WTC11 (cell line): ENCODE results near the gene NUDCD3. TPM values are rescaled to one million over a fixed set of nuclear protein-coding genes. Genes with fewer than 3 reads are reported as not detected.

Source experiments
- ATAC-seq: fragments of 200-7000 bp; cut with Tn5 transposase; 2 replicates; pipeline ENCODE4 v1.10.0; 2021; ENCODE audit warnings: mild to moderate bottlenecking, moderate library complexity
- CTCF ChIA-PET: fragments of 300-600 bp; sonication (Branson Sonifier 250); formaldehyde crosslinking; loops from one replicate; lab custom pipeline; 2021; ENCODE audit warnings: antibody characterized with exemption; lab: Charles Lee
- POLR2A ChIA-PET: fragments of 350-600 bp; sonication (Branson Sonifier 250); formaldehyde crosslinking; loops from one replicate; lab custom pipeline; 2021; ENCODE audit warnings: antibody characterized with exemption; lab: Charles Lee
- DNase-seq: peaks from one replicate; pipeline ENCODE4 v3.0.0; 2021; ENCODE audit warnings: low spot score
- H3K27ac Mint-ChIP-seq: 2 replicates; pipeline ENCODE4 v1.8.0; 2021; ENCODE audit warnings: mixed read lengths
- H3K27me3 Mint-ChIP-seq: 2 replicates; pipeline ENCODE4 v1.8.0; 2021; ENCODE audit warnings: low read depth, mild to moderate bottlenecking, moderate library complexity, mixed read lengths
- H3K36me3 Mint-ChIP-seq: 2 replicates; pipeline ENCODE4 v1.8.0; 2021; ENCODE audit warnings: mixed read lengths
- H3K4me1 Mint-ChIP-seq: 2 replicates; pipeline ENCODE4 v1.8.0; 2022; ENCODE audit warnings: mixed read lengths
- H3K4me3 Mint-ChIP-seq: 2 replicates; pipeline ENCODE4 v1.8.0; 2021; ENCODE audit warnings: mild to moderate bottlenecking, moderate library complexity, mixed read lengths
- H3K9me3 Mint-ChIP-seq: 2 replicates; pipeline ENCODE4 v1.8.0; 2021; ENCODE audit warnings: mixed read lengths
- ATF2 ChIP-seq: sonication (generic); formaldehyde crosslinking; IDR thresholded peaks from 2 replicates; pipeline ENCODE4 v1.8.1; 2022; ENCODE audit warnings: low read depth, missing genetic modification reagents, borderline replicate concordance
- ATF6 ChIP-seq: sonication (generic); formaldehyde crosslinking; IDR thresholded peaks from 2 replicates; pipeline ENCODE4 v1.8.1; 2023; ENCODE audit warnings: mild to moderate bottlenecking, missing genetic modification reagents
- CBFB ChIP-seq: sonication (generic); formaldehyde crosslinking; IDR thresholded peaks from 2 replicates; pipeline ENCODE4 v1.8.1; 2022; ENCODE audit warnings: mild to moderate bottlenecking, low read depth, missing genetic modification reagents
- CTCF ChIP-seq: fragments of 200-600 bp; IDR thresholded peaks from 2 replicates; pipeline ENCODE4 v1.8.0; 2022; ENCODE audit warnings: antibody characterized with exemption
- E2F5 ChIP-seq: sonication (generic); formaldehyde crosslinking; IDR thresholded peaks from 2 replicates; pipeline ENCODE4 v1.8.1; 2022; ENCODE audit warnings: mild to moderate bottlenecking, moderate library complexity, missing genetic modification reagents
- FOXJ3 ChIP-seq: sonication (generic); formaldehyde crosslinking; IDR thresholded peaks from 2 replicates; pipeline ENCODE4 v1.9.0; 2021; ENCODE audit warnings: missing genetic modification reagents, mild to moderate bottlenecking, borderline replicate concordance
- HMGA2 ChIP-seq: fragments of 250-450 bp; sonication (Bioruptor Pico); IDR thresholded peaks from 2 replicates; pipeline ENCODE4 v1.4.0; 2021; ENCODE audit warnings: mild to moderate bottlenecking, moderate library complexity
- IRF1 ChIP-seq: sonication (generic); formaldehyde crosslinking; IDR thresholded peaks from 2 replicates; pipeline ENCODE4 v1.8.0; 2023; ENCODE audit warnings: missing genetic modification reagents
- IRF2 ChIP-seq: sonication (generic); formaldehyde crosslinking; IDR thresholded peaks from 2 replicates; pipeline ENCODE4 v1.8.0; 2022; ENCODE audit warnings: low read depth, missing genetic modification reagents, borderline replicate concordance
- JUN ChIP-seq: sonication (generic); formaldehyde crosslinking; IDR thresholded peaks from 2 replicates; pipeline ENCODE4 v1.8.0; 2023; ENCODE audit warnings: mild to moderate bottlenecking, missing genetic modification reagents
- KAT7 ChIP-seq: sonication (generic); formaldehyde crosslinking; IDR thresholded peaks from 2 replicates; pipeline ENCODE4 v1.8.1; 2023; ENCODE audit warnings: missing genetic modification reagents, mild to moderate bottlenecking, borderline replicate concordance
- MAX ChIP-seq: sonication (generic); formaldehyde crosslinking; IDR thresholded peaks from 2 replicates; pipeline ENCODE4 v1.8.0; 2022; ENCODE audit warnings: mild to moderate bottlenecking, missing genetic modification reagents
- PRRX2 ChIP-seq: fragments of 250-450 bp; sonication (Bioruptor Pico); IDR thresholded peaks from 2 replicates; pipeline ENCODE4 v1.8.0; 2021; ENCODE audit warnings: mild to moderate bottlenecking
- RELA ChIP-seq: sonication (generic); formaldehyde crosslinking; IDR thresholded peaks from 2 replicates; pipeline ENCODE4 v1.8.1; 2022; ENCODE audit warnings: missing genetic modification reagents, mild to moderate bottlenecking, borderline replicate concordance
- TCF7 ChIP-seq: sonication (generic); formaldehyde crosslinking; IDR thresholded peaks from 2 replicates; pipeline ENCODE4 v1.8.0; 2022; ENCODE audit warnings: mild to moderate bottlenecking, low read depth, missing genetic modification reagents, moderate library complexity
- USF1 ChIP-seq: sonication (generic); formaldehyde crosslinking; IDR thresholded peaks from 2 replicates; pipeline ENCODE4 v1.8.0; 2022; ENCODE audit warnings: mild to moderate bottlenecking, missing genetic modification reagents
- ZBTB21 ChIP-seq: sonication (generic); formaldehyde crosslinking; IDR thresholded peaks from 2 replicates; pipeline ENCODE4 v1.8.1; 2023; ENCODE audit warnings: mild to moderate bottlenecking, missing genetic modification reagents, borderline replicate concordance
- ZBTB43 ChIP-seq: sonication (generic); formaldehyde crosslinking; IDR thresholded peaks from 2 replicates; pipeline ENCODE4 v1.8.1; 2023; ENCODE audit warnings: mild to moderate bottlenecking, missing genetic modification reagents
- ZMAT4 ChIP-seq: fragments of 250-450 bp; sonication (Bioruptor Pico); IDR thresholded peaks from 2 replicates; pipeline ENCODE4 v1.9.0; 2021; ENCODE audit warnings: mild to moderate bottlenecking
- ZNF232 ChIP-seq: sonication (generic); formaldehyde crosslinking; IDR thresholded peaks from 2 replicates; pipeline ENCODE4 v1.8.0; 2022; ENCODE audit warnings: mild to moderate bottlenecking, missing genetic modification reagents
- ZNF396 ChIP-seq: fragments of 250-450 bp; sonication (Bioruptor Pico); IDR thresholded peaks from 2 replicates; pipeline ENCODE4 v1.8.0; 2021; ENCODE audit warnings: mild to moderate bottlenecking, moderate library complexity, borderline replicate concordance
- ZNF416 ChIP-seq: fragments of 250-450 bp; sonication (Bioruptor Pico); IDR thresholded peaks from 2 replicates; pipeline ENCODE4 v1.9.0; 2021; ENCODE audit warnings: mild to moderate bottlenecking, inconsistent platforms
- ZNF671 ChIP-seq: fragments of 250-450 bp; sonication (Bioruptor Pico); IDR thresholded peaks from 2 replicates; pipeline ENCODE4 v1.8.0; 2021; ENCODE audit warnings: mild to moderate bottlenecking
- total RNA-seq: library from RNA; stranded (reverse); gene quantifications from 3 replicates; pipeline ENCODE4 v1.2.3, GENCODE V29; 2021

NUDCD3 gene
- total RNA-seq, 1 experiment from 2014 or later, result 71.8 TPM

- Mint-ChIP-seq H3K4me3 (no peak overlapping the region), H3K9me3 (no peaks in the 10 kb centered on the region), H3K36me3 (peaks cover 31% of the 10 kb centered on the region), H3K27me3 (no peaks in the 10 kb centered on the region), H3K4me1 (no peaks in the 10 kb centered on the region), H3K27ac (no peak overlapping the region)
- CTCF ChIA-PET, result interaction anchor here (0.7 kb wide), 1 partner anchor 95 kb away, joined by 3 read pairs; no protein-coding TSS in a partner anchor
- DNase-seq, result no peak
- POLR2A ChIA-PET, result no interaction called here
- ATAC-seq, result no peak
- no peak for TF ChIP-seq ZBTB43
- TF ChIP-seq HMGA2 (CRISPR knock-in tag), result no peak
- no peak for TF ChIP-seq ZNF416 (CRISPR knock-in tag)
- no peak for TF ChIP-seq RELA (CRISPR knock-in tag)
- no peak for TF ChIP-seq CBFB (CRISPR knock-in tag)
- no peak for TF ChIP-seq ZMAT4
- TF ChIP-seq FOXJ3 (CRISPR knock-in tag), result no peak
- no peak for TF ChIP-seq USF1
- TF ChIP-seq IRF1 (CRISPR knock-in tag), result no peak
- no peak for TF ChIP-seq KAT7
- TF ChIP-seq ZBTB21 (CRISPR knock-in tag), result no peak
- no peak for TF ChIP-seq TCF7
- no peak for TF ChIP-seq ZNF396 (CRISPR knock-in tag)
- no peak for TF ChIP-seq ATF2 (CRISPR knock-in tag)
- TF ChIP-seq IRF2 (CRISPR knock-in tag), result no peak
- no peak for TF ChIP-seq ZNF671 (CRISPR knock-in tag)
- TF ChIP-seq ATF6, result no peak
Observed at GRCh38 chr7:44470628-44471245, 19.7 kb downstream of the NUDCD3 start.

GRCh38 chr7:44470135-44470479, 20.4 kb downstream of the NUDCD3 start:
- no peak overlapping the region for H3K27ac Mint-ChIP-seq
- no peak overlapping the region for H3K4me3 Mint-ChIP-seq
- ATAC-seq (no peak), DNase-seq (no peak)
- POLR2A ChIA-PET, result no interaction called here
- H3K9me3 Mint-ChIP-seq, result no peaks in the 10 kb centered on the region
- H3K36me3 Mint-ChIP-seq, result peaks cover 28% of the 10 kb centered on the region
- H3K4me1 Mint-ChIP-seq, result no peaks in the 10 kb centered on the region
- no peaks in the 10 kb centered on the region for H3K27me3 Mint-ChIP-seq
- CTCF ChIA-PET, result interaction anchor here (0.7 kb wide), 1 partner anchor 95 kb away, joined by 3 read pairs; no protein-coding TSS in a partner anchor
- TF ChIP-seq CTCF (no peak), JUN (no peak), ZNF232 (CRISPR knock-in tag) (no peak), MAX (CRISPR knock-in tag) (no peak), PRRX2 (CRISPR knock-in tag) (no peak), E2F5 (CRISPR knock-in tag) (no peak)
